Gastroesophageal sphincter (tissue), 3 donors: Measurements from ENCODE around the gene SYNPR.

Source experiments
- EP300 ChIP-seq: sonication (generic); formaldehyde crosslinking; IDR thresholded peaks from one replicate; pipeline ENCODE4 v1.6.1; 2017; ENCODE audit warnings: antibody characterized with exemption, mild to moderate bottlenecking
- POLR2A ChIP-seq, 2 donors: fragments of 450-650 bp; IDR thresholded peaks; one replicate each; pipeline ENCODE4 v1.6.1; 2017; ENCODE audit warnings: antibody characterized with exemption in 2 of 2, mild to moderate bottlenecking in 2 of 2, moderate library complexity in 1 of 2
- TF ChIP-seq, protein P1 (sequence below), 4 experiments: fragments of 200-600 bp in 2 of 4; fragments of 450-650 bp in 2 of 4; sonication (generic) in 1 of 4; IDR thresholded peaks; one replicate each; pipeline ENCODE4 v1.5.1; 2017 to 2019; ENCODE audit warnings: antibody characterized with exemption in 4 of 4, mild to moderate bottlenecking in 2 of 4, moderate library complexity in 2 of 4

DNA sequence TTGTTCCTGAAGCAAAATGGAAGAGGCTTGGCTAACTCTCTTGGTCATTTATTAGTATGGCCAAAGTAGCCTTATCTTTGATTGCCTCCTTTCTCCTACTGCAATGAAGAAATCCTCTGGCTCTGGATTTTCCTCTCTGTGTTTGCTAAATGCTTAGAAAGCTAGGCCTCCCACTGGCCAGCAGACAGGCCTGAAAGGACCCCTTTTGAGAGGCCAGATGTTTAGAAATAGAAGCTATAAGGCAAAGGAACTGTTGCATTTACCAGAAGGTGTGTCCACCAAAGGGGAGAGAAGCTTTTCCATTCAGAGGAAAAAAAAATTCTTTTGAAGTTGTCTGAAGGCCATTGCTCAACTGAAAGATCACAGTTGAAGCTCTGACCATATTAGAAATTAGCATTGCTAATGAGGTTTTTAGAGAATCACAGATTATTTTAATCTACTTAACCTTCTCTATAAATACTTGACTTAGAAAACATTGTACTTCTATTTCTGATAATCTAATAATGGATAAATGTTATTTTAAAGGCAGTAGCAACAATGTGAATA lies 160.8 kb downstream of the SYNPR start:
- TF ChIP-seq, protein P1, sequence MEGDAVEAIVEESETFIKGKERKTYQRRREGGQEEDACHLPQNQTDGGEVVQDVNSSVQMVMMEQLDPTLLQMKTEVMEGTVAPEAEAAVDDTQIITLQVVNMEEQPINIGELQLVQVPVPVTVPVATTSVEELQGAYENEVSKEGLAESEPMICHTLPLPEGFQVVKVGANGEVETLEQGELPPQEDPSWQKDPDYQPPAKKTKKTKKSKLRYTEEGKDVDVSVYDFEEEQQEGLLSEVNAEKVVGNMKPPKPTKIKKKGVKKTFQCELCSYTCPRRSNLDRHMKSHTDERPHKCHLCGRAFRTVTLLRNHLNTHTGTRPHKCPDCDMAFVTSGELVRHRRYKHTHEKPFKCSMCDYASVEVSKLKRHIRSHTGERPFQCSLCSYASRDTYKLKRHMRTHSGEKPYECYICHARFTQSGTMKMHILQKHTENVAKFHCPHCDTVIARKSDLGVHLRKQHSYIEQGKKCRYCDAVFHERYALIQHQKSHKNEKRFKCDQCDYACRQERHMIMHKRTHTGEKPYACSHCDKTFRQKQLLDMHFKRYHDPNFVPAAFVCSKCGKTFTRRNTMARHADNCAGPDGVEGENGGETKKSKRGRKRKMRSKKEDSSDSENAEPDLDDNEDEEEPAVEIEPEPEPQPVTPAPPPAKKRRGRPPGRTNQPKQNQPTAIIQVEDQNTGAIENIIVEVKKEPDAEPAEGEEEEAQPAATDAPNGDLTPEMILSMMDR (IDR thresholded peaks at IDR 0.05): no peak
- TF ChIP-seq POLR2A (IDR thresholded peaks at IDR 0.05) (no peak), EP300 (no peak)
